Thyroid gland (tissue), 4 donors: ENCODE results near the gene CA14. TPM values are rescaled to one million over a fixed set of nuclear protein-coding genes. Genes with fewer than 3 reads are reported as not detected.
A peak's percentile ranks its signal among the peaks of the same experiment; 100 is the strongest.

Source experiments
- DNase-seq, 2 donors: peaks; one replicate each; pipeline ENCODE4 v3.0.0-alpha.2; 2019
- H3K27ac ChIP-seq, 3 donors: fragments of 200-600 bp; sonication (generic); 1 replicate in 2 of 3; 2 replicates in 1 of 3; pipeline ENCODE4 v1.5.1; 2016 to 2019; ENCODE audit warnings: mild to moderate bottlenecking in 1 of 3, moderate library complexity in 1 of 3
- H3K27me3 ChIP-seq: fragments of 200-600 bp; sonication (generic); one replicate; pipeline ENCODE4 v1.5.1; 2019
- H3K36me3 ChIP-seq, 2 donors: fragments of 200-600 bp; sonication (generic); one replicate each; pipeline ENCODE4 v1.5.1; 2016 to 2019
- H3K4me1 ChIP-seq, 2 donors: fragments of 200-600 bp; sonication (generic); one replicate each; pipeline ENCODE4 v1.5.1; 2017 to 2019
- H3K4me3 ChIP-seq, 3 donors: fragments of 200-600 bp; sonication (generic); replicated peaks in 1 of 3; 1 replicate in 2 of 3; 2 replicates in 1 of 3; pipeline ENCODE4 v1.5.1; 2016; ENCODE audit warnings: mild to moderate bottlenecking in 1 of 3
- H3K9me3 ChIP-seq: fragments of 200-600 bp; sonication (generic); one replicate; pipeline ENCODE4 v1.5.1; 2017
- POLR2A ChIP-seq, 2 donors: fragments of 450-650 bp; IDR thresholded peaks; one replicate each; pipeline ENCODE4 v1.6.1; 2017; ENCODE audit warnings: antibody characterized with exemption in 2 of 2, mild to moderate bottlenecking in 2 of 2, moderate library complexity in 1 of 2
- WGBS, 2 donors: methylation state at CpG; one replicate each; pipeline ENCODE4 v1.1.5; 2017; 5-methylcytosine and 5-hydroxymethylcytosine counted together
- intact Hi-C: fragments of 100-400 bp; cut with DNase I; formaldehyde crosslinking; loops from one replicate; pipeline ENCODE4 v1.15.1; 2023
- total RNA-seq, 4 donors: library from RNA; depleted of rRNA; stranded (reverse); fragments of >200 nt; gene quantifications; one replicate each; pipeline ENCODE4 v1.2.3, GENCODE V29; 2016
- TF ChIP-seq, protein P1 (sequence below), 6 experiments: fragments of 200-600 bp in 3 of 6; fragments of 450-650 bp in 3 of 6; sonication (generic) in 3 of 6; IDR thresholded peaks; one replicate each; pipeline ENCODE4 v1.5.1; 2016 to 2019; ENCODE audit warnings: antibody characterized with exemption in 6 of 6, mild to moderate bottlenecking in 2 of 6, inconsistent platforms in 1 of 6, moderate library complexity in 1 of 6

CA14 gene
- total RNA-seq, 4 donors from 2014 or later = 0.22 to 0.27 TPM; not detected in 2

DNA sequence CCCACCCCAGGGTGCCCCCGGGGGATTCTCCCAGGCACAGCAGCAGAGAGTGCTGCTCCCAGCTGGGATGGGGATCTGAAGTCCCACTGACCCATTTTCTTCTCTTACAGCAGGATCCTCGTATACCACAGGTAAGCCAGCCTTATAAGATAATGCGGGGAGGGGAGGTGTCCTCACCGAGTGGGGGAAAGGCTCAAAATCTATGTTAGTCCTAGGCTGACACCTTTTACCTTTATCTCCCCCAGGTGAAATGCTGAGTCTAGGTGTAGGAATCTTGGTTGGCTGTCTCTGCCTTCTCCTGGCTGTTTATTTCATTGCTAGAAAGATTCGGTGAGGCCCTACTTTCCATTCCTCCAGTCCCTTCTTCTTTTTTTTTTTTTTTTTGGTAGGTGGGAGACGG is 6.0 kb downstream of the CA14 start:
- no peak for DNase-seq
- peaks cover 16 to 30% of the 10 kb centered on the region in 2 donors for H3K4me1 ChIP-seq
- no peaks in the 10 kb centered on the region for H3K9me3 ChIP-seq
- TF ChIP-seq, protein P1, sequence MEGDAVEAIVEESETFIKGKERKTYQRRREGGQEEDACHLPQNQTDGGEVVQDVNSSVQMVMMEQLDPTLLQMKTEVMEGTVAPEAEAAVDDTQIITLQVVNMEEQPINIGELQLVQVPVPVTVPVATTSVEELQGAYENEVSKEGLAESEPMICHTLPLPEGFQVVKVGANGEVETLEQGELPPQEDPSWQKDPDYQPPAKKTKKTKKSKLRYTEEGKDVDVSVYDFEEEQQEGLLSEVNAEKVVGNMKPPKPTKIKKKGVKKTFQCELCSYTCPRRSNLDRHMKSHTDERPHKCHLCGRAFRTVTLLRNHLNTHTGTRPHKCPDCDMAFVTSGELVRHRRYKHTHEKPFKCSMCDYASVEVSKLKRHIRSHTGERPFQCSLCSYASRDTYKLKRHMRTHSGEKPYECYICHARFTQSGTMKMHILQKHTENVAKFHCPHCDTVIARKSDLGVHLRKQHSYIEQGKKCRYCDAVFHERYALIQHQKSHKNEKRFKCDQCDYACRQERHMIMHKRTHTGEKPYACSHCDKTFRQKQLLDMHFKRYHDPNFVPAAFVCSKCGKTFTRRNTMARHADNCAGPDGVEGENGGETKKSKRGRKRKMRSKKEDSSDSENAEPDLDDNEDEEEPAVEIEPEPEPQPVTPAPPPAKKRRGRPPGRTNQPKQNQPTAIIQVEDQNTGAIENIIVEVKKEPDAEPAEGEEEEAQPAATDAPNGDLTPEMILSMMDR (IDR thresholded peaks at IDR 0.05) = no peak
- TF ChIP-seq POLR2A (IDR thresholded peaks at IDR 0.05) = no peak
- WGBS, 2 donors = 77 to 86% methylated on average over 6 of the region's 6 CpGs
- H3K27me3 ChIP-seq = no peaks in the 10 kb centered on the region
- intact Hi-C loops = no loop called here
- H3K4me3 ChIP-seq = no peak overlapping the region
- no peak overlapping the region for H3K27ac ChIP-seq
- peaks cover 17 to 20% of the 10 kb centered on the region in 2 donors for H3K36me3 ChIP-seq

DNA sequence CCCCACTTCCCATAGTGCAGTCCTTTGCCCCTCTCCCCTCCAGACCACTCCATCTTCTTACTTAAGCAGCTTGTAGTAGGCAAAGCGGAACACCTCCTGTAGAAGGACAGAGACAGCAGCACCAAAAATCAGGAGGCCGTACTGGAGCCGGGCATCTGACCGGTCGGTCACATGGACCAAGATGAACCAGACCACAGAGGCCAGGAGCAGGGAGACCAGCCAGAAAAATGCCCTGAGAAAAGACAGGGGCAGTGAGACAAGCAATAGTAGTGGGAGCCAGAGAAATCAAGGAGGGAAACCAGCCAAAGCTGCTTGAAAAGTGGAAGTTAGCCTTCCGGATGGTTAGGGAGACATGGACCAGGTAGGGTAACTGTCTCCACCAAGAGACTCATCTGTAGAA is 10.3 kb downstream of the CA14 start:
- no peak for DNase-seq
- TF ChIP-seq, protein P1 (IDR thresholded peaks at IDR 0.05) = no peak
- TF ChIP-seq POLR2A (IDR thresholded peaks at IDR 0.05) = no peak
- 28 to 30% methylated on average over 6 of the region's 6 CpGs for WGBS, 2 donors
- H3K27ac ChIP-seq = peak overlapping the region; percentile 76 to 96 (median 79)
- H3K4me3 ChIP-seq = peak overlapping the region; percentile 69 to 99 (median 93)
- H3K9me3 ChIP-seq = no peaks in the 10 kb centered on the region
- intact Hi-C loops = no loop called here
- no peaks in the 10 kb centered on the region for H3K27me3 ChIP-seq
- peaks cover 7 to 19% of the 10 kb centered on the region in 2 donors for H3K4me1 ChIP-seq
- H3K36me3 ChIP-seq = peaks cover 17 to 20% of the 10 kb centered on the region in 2 donors

DNA sequence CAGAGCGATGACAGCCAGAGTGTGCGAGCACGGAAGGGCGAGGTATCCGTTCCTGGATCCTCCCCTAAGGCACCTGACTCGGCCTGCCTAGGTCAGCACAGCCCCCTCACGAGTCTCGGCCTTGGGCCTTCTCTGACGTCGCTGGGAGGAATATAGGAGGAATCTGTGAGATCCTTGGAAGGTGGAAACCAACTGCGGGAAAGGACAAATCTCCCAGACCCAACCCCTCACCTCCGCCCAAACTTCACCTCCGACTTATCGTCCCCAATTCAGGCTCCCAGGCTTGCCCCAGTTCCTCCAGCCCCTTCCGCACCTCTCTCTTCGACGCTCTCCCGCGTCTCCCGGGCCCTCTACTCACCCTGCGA is 10.7 kb downstream of the CA14 start:
- Histone ChIP-seq H3K9me3 (no peaks in the 10 kb centered on the region), H3K4me3 (peak overlapping the region; percentile 69 to 99 (median 93)), H3K27me3 (no peaks in the 10 kb centered on the region), H3K36me3 (peaks cover 17 to 20% of the 10 kb centered on the region in 2 donors), H3K27ac (peak overlapping the region; percentile 76 to 96 (median 79)), H3K4me1 (peaks cover 7 to 19% of the 10 kb centered on the region in 2 donors)
- 0% methylated on average over 20 to 21 of the region's 21 CpGs for WGBS, 2 donors
- TF ChIP-seq, protein P1 (IDR thresholded peaks at IDR 0.05) = no peak
- no peak for TF ChIP-seq POLR2A (IDR thresholded peaks at IDR 0.05)
- DNase-seq = peak; percentile 52 to 57
- intact Hi-C loops = no loop called here

DNA sequence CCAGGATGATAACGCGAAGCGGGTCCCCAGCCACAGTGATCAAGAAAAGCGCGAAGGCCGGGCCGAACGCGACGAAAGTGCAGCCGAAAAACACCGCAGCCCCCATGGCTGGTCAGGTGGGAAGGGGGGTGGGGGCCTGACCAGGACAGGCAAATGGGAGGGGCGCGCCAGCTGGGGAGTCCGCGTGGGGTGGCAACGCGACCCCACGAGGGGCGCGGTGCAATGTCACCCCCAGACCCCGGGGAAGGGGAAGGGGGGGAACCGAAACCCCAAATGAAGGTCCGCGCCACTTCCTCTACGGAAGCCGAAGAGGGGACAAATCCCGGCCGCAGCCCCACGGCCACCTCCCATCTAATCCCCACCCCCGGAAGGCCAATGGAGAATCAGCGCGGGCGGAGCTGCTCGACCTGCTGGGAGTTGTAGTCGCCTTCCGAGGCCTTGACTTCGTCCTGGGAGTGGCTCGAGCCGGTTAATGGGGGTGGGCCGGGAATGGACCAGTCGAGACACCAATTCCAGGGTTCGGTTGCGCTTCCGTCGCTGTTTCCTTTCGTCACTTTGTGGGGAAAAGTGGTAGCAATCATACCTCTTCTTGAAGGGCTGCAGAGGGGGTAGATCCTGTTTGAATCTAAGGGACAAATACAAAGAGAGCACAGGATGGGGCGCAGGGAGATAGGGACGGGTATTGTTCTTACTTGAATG is 11.3 kb downstream of the CA14 start, which contains the start of gene APH1A:
TSS of gene APH1A (minus strand) at position 312 of the 699 bp plus-strand sequence. CDS start at position 106, 206 bp downstream.
- peak within 1 kb of the TSS; percentile 69 to 99 (median 93) for H3K4me3 ChIP-seq
- peaks cover 7 to 19% of the 10 kb centered on the region in 2 donors for H3K4me1 ChIP-seq
- DNase-seq = peak; percentile 96 to 98
- H3K36me3 ChIP-seq = peaks cover 17 to 20% of the 10 kb centered on the region in 2 donors
- 1% methylated on average over 29 to 45 of the region's 49 CpGs for WGBS, 2 donors
- H3K9me3 ChIP-seq = no peaks in the 10 kb centered on the region
- TF ChIP-seq POLR2A (IDR thresholded peaks at IDR 0.05) = peak in 1 of 2 donors; percentile 64
- TF ChIP-seq, protein P1 (IDR thresholded peaks at IDR 0.05) = no peak
- H3K27me3 ChIP-seq = no peaks in the 10 kb centered on the region
- intact Hi-C loops = no loop called here
- peak within 1 kb of the TSS; percentile 76 to 96 (median 79) for H3K27ac ChIP-seq

DNA sequence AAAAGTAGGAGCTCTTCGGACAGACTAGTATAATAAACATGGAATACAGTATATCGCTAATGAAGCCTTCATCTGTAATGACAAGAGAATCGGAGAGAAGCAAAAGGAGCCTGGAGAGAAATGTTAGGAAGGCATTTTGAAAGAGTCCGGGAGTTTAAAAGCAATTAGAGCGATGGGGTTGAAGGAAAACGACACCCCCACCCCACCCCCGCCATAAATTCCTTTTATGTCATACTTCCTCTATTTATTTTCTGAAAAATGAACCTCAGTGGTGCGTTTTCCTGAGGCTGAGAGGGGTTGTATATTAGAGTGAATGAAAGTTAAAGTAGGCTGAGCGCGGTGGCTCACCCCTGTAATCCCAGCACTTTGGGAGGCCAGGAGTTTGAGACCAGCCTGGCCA is 11.9 kb downstream of the CA14 start:
- Histone ChIP-seq H3K36me3 (peaks cover 16 to 17% of the 10 kb centered on the region in 2 donors), H3K27me3 (no peaks in the 10 kb centered on the region), H3K4me1 (peaks cover 7 to 19% of the 10 kb centered on the region in 2 donors), H3K9me3 (no peaks in the 10 kb centered on the region), H3K4me3 (peak overlapping the region in 2 of 3 donors; percentile 18 to 69), H3K27ac (peak overlapping the region; percentile 41 to 96 (median 79))
- TF ChIP-seq POLR2A (IDR thresholded peaks at IDR 0.05) = no peak
- TF ChIP-seq, protein P1 (IDR thresholded peaks at IDR 0.05) = no peak
- whole genome bisulfite sequencing, 2 donors = 37 to 38% methylated on average over 10 of the region's 10 CpGs
- intact Hi-C loops = no loop called here
- no peak for DNase-seq
